Dermis blood vessel endothelial cell (primary cell): ENCODE data around the gene VWC2. TPM values are rescaled to one million over a fixed set of nuclear protein-coding genes. Genes with fewer than 3 reads are reported as not detected.

ENCODE experiments used
- DNase-seq: peaks from one replicate; pipeline ENCODE4 v3.0.0; 2010
- total RNA-seq: library from RNA; depleted of rRNA; stranded (reverse); fragments of >200 nt; gene quantifications from 2 replicates; pipeline ENCODE4 v1.2.3, GENCODE V29; 2014

VWC2 gene
- total RNA-seq, 1 donor from 2014 or later, result not detected

- DNase-seq, result peak; percentile 29
Measured at GRCh38 chr7:49852619-49853462, 79.4 kb downstream of the VWC2 start.

GRCh38 chr7:49855281-49855980 is 82.0 kb downstream of the VWC2 start:
- no peak for DNase-seq

- DNase-seq, result no peak
Measured at GRCh38 chr7:49860293-49860692, 86.9 kb downstream of the VWC2 start.

- no peak for DNase-seq
Measured at GRCh38 chr7:49866076-49866735, 92.8 kb downstream of the VWC2 start.

- DNase-seq, result no peak
Measured at GRCh38 chr7:49866910-49867309, 93.5 kb downstream of the VWC2 start.

GRCh38 chr7:49873420-49873819 is 100.0 kb downstream of the VWC2 start:
- no peak for DNase-seq

- DNase-seq, result no peak
Measured at GRCh38 chr7:49875336-49875735, 101.9 kb downstream of the VWC2 start.

- DNase-seq, result no peak
Measured at GRCh38 chr7:49876202-49876601, 102.8 kb downstream of the VWC2 start.

GRCh38 chr7:49878089-49878488 is 104.7 kb downstream of the VWC2 start:
- no peak for DNase-seq

GRCh38 chr7:49878627-49879026 is 105.2 kb downstream of the VWC2 start:
- DNase-seq, result no peak

- DNase-seq, result no peak
Measured at GRCh38 chr7:49883933-49884332, 110.5 kb downstream of the VWC2 start.

GRCh38 chr7:49885593-49886285 is 112.3 kb downstream of the VWC2 start:
- DNase-seq, result no peak

GRCh38 chr7:49892481-49892880 is 119.0 kb downstream of the VWC2 start:
- DNase-seq, result no peak

- no peak for DNase-seq
Measured at GRCh38 chr7:49893131-49893530, 119.7 kb downstream of the VWC2 start.

GRCh38 chr7:49894543-49894942 is 121.1 kb downstream of the VWC2 start:
- no peak for DNase-seq

- DNase-seq, result no peak
Measured at GRCh38 chr7:49911909-49912308, 138.5 kb downstream of the VWC2 start.

- DNase-seq, result no peak
Measured at GRCh38 chr7:49926720-49927119, 153.3 kb downstream of the VWC2 start.

- DNase-seq, result no peak
Measured at GRCh38 chr7:49927631-49928030, 154.2 kb downstream of the VWC2 start.

GRCh38 chr7:49928787-49929186 is 155.3 kb downstream of the VWC2 start:
- no peak for DNase-seq

- no peak for DNase-seq
Measured at GRCh38 chr7:49931627-49932026, 158.2 kb downstream of the VWC2 start.

GRCh38 chr7:49937608-49938007 is 164.2 kb downstream of the VWC2 start:
- no peak for DNase-seq
